NB4 (cell line): ENCODE measurements around the gene E2F7.

Experiments used
- DNase-seq: peaks from one replicate; pipeline ENCODE4 v3.0.0; 2010; ENCODE audit warnings: low read depth
- H3K4me3 ChIP-seq: one replicate; pipeline ENCODE4 v1.5.1; 2011; ENCODE audit warnings: mild to moderate bottlenecking, low read depth, low read length, moderate library complexity
- MYC ChIP-seq: IDR thresholded peaks from 2 replicates; pipeline ENCODE4 v1.6.1; 2011; ENCODE audit warnings: low read depth, low read length
- POLR2A ChIP-seq: IDR thresholded peaks from 2 replicates; pipeline ENCODE4 v1.6.1; 2011; ENCODE audit warnings: mild to moderate bottlenecking; ENCODE audit not compliant: insufficient read length; ENCODE audit errors: extremely low read depth
- TF ChIP-seq, protein P1 (sequence below): IDR thresholded peaks from 2 replicates; pipeline ENCODE4 v1.6.1; 2011; ENCODE audit warnings: low read depth, low read length
- TF ChIP-seq, protein P2 (sequence below): IDR thresholded peaks from one replicate; pipeline ENCODE4 v1.5.1; 2012; ENCODE audit warnings: low read depth, low read length

Gene E2F7

DNA sequence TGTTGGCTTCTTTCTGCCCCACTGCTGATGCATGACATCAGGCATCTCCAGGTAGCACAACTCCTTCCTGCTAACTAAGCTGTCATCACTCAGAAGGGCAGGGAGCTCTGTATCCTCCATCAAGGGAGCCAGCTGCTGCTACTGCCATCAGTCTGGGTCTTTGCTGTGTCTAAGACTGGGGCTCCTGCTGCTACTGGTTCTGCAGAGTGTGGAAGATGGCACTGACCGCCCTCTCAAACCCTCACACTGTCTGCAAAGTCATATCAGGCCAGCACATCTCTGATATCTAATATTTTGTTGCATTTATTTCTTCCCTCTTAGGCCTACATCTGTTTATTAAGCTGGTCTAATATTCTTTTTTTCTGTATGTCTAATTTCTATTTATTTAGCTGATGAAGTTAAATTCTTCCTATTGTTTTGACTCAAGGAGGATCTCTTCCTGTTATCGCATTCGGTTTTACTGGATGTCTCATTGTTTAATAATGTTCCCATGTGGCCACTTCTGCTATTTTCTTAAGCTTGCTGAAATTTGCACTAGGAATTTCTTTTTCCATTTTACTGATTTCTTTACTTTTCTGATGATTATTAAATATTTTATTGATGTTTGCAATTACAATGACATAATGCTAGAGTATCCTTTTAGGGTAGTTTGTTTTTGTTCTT, 7.6 kb upstream of the E2F7 start:
- no peak overlapping the region for H3K4me3 ChIP-seq
- DNase-seq: no peak
- TF ChIP-seq, protein P1, sequence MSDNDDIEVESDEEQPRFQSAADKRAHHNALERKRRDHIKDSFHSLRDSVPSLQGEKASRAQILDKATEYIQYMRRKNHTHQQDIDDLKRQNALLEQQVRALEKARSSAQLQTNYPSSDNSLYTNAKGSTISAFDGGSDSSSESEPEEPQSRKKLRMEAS: no peak
- TF ChIP-seq MYC (no peak), POLR2A (no peak)
- TF ChIP-seq, protein P2, sequence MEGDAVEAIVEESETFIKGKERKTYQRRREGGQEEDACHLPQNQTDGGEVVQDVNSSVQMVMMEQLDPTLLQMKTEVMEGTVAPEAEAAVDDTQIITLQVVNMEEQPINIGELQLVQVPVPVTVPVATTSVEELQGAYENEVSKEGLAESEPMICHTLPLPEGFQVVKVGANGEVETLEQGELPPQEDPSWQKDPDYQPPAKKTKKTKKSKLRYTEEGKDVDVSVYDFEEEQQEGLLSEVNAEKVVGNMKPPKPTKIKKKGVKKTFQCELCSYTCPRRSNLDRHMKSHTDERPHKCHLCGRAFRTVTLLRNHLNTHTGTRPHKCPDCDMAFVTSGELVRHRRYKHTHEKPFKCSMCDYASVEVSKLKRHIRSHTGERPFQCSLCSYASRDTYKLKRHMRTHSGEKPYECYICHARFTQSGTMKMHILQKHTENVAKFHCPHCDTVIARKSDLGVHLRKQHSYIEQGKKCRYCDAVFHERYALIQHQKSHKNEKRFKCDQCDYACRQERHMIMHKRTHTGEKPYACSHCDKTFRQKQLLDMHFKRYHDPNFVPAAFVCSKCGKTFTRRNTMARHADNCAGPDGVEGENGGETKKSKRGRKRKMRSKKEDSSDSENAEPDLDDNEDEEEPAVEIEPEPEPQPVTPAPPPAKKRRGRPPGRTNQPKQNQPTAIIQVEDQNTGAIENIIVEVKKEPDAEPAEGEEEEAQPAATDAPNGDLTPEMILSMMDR: no peak

DNA sequence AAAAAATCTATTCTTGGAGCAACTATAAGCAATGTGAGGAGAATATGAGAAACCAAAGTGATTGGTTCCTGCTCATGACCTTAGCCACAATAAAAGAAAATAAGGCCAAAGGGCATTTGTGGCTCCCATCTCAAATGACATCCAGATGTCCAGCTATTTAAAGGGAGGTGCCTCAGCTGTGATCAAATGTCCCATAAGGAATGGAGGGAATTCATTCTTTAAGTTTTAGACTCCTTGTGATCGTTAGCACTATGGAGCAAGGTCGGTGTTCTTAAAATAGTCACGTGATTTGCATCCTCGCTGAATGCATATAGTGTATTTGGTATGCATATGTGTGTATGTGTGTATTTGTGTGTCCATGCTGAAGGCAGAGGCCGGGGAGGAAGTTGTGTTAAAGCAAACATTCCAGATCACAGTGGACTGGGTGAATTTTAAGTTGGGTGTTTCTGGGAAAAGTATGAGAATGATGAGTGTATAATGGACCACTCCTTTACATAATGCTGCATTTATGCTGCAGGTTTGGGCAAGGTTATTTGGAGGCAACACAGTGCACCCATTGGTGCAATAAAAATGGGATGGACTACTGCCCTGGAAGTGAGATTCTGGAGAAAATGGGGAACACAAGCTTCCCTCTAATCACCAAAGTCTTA, 5.6 kb upstream of the E2F7 start:
- H3K4me3 ChIP-seq: no peak overlapping the region
- TF ChIP-seq MYC (no peak), POLR2A (no peak)
- TF ChIP-seq, protein P2: no peak
- TF ChIP-seq, protein P1: no peak
- no peak for DNase-seq

DNA sequence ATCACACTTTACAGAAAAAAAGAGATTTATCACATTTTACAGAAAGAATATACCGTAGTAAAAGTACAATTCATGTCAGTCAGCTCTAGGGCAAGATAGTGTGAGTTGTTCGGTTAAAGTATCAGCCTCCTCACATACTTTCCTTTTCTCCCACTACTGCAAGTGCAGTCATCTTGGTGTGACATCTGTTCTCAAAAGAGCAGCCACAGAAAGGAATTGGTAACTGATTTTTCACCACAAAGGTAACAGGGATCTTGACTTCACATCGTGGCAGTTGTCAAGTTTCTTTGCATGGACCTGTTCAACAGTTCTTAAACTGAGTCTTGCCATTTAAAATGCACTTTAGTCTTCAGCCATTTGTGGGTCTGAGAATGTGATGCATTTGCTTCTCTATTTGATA, 5.0 kb upstream of the E2F7 start:
- no peak for TF ChIP-seq MYC
- TF ChIP-seq, protein P1: no peak
- TF ChIP-seq, protein P2: no peak
- no peak for TF ChIP-seq POLR2A
- no peak for DNase-seq
- no peak overlapping the region for H3K4me3 ChIP-seq

DNA sequence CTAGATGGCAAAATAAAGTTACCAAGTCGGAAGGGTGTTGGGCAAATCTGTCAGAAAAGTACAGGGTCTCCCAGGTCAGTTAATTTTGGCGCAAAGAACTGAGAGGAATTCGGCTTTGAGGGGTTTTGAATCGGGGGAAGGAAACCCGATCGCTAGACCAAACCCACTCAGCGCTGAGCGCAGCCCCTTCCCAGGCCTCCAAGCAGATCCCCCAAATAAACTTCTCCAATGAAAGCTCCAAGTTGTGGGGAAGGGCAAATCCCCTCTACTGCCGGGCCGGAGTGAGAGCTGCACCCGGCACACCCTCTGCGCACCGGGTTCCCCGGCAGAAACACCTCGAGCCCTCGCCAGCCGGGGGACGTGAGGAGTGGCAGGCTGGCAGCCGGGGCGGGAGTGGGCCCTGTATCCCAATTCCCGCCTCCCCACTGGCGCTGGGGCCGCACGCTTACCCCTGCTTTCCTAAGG, 441 bp downstream of the E2F7 start:
- no peak for DNase-seq
- H3K4me3 ChIP-seq: no peak overlapping the region
- TF ChIP-seq, protein P1: no peak
- TF ChIP-seq POLR2A (no peak), MYC (no peak)
- TF ChIP-seq, protein P2: no peak

DNA sequence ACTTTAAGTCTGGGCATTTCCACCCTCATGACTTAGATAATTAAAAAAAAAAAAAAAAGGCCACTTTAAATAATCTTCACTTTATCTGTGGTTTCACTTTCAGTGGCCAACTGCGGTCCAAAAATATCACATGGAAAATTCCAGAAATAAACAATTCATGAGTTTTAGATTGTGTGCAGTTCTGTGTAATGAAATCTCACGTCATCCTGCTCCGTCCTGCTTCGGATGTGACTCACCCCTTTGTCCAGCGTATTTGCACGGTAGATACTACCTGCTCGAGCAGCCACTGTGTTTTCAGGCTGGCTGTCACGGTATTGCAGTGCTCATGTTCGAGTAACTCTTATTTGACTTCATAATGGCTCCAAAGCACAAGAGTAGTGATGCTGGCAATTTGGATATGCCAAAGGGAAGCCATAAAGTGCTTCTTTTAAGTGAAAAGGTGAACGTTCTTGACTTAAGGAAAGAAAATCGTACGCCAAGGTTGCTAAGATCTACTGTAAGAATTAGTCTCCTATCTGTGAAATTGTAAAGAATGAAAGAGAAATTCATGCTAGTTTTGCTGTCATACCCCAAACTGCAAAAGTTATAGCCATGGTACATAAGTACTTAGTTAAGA, 2.4 kb downstream of the E2F7 start:
- TF ChIP-seq, protein P1: no peak
- TF ChIP-seq POLR2A (no peak), MYC (no peak)
- TF ChIP-seq, protein P2: no peak
- DNase-seq: no peak
- no peak overlapping the region for H3K4me3 ChIP-seq
